ENCODE results near the gene EPHX1.
"Not testable (repeated sequence)": the region's sequence is repeated elsewhere in the genome, so short reads cannot be mapped to it uniquely, and the experiment has no call there.

EPHX1 gene

GRCh38 chr1:225809842-225810578 lies at the start of gene EPHX1:
TSS of gene EPHX1 (plus strand) at chr1:225810124. CDS start at chr1:225828730, 18,606 bp downstream.
- no peak for TF ChIP-seq CTCF (IDR thresholded peaks at IDR 0.05; ENCODE audit: low read depth, low read length)
- peak within 1 kb of the TSS; percentile 68 for H3K4me3 ChIP-seq (ENCODE audit: low read depth, low read length)

- no peak for TF ChIP-seq CTCF (IDR thresholded peaks at IDR 0.05; ENCODE audit: low read depth, low read length)
- H3K4me3 ChIP-seq (ENCODE audit: low read depth, low read length), result no peak overlapping the region
These were observed 49.4 kb upstream of the EPHX1 start for GRCh38 chr1:225760531-225760930.

GRCh38 chr1:225761395-225761794 lies 48.5 kb upstream of the EPHX1 start:
- H3K4me3 ChIP-seq (ENCODE audit: low read depth, low read length), result not testable (repeated sequence)

GRCh38 chr1:225762002-225762441 lies 47.9 kb upstream of the EPHX1 start:
- no peak overlapping the region for H3K4me3 ChIP-seq (ENCODE audit: low read depth, low read length)

GRCh38 chr1:225762444-225762843 lies 47.5 kb upstream of the EPHX1 start:
- TF ChIP-seq CTCF (IDR thresholded peaks at IDR 0.05; ENCODE audit: low read depth, low read length), result no peak
- no peak overlapping the region for H3K4me3 ChIP-seq (ENCODE audit: low read depth, low read length)

More at GRCh38 chr1:225762002-225762441, 47.9 kb upstream of the EPHX1 start:
- no peak for TF ChIP-seq CTCF (IDR thresholded peaks at IDR 0.05; ENCODE audit: low read depth, low read length)

- no peak for TF ChIP-seq CTCF (IDR thresholded peaks at IDR 0.05; ENCODE audit: low read depth, low read length)
- H3K4me3 ChIP-seq (ENCODE audit: low read depth, low read length), result no peak overlapping the region
These were observed 46.0 kb upstream of the EPHX1 start for GRCh38 chr1:225763716-225764548.

- no peak overlapping the region for H3K4me3 ChIP-seq (ENCODE audit: low read depth, low read length)
- no peak for TF ChIP-seq CTCF (IDR thresholded peaks at IDR 0.05; ENCODE audit: low read depth, low read length)
These were observed 43.8 kb upstream of the EPHX1 start for GRCh38 chr1:225765982-225766674.
